Central memory CD8-positive, alpha-beta T cell (primary cell): ENCODE measurements around the gene SGCD.

Source experiments
- ATAC-seq: fragments of 150-1000 bp; cut with Tn5 transposase; replicated peaks from 2 replicates; pipeline ENCODE4 v1.10.0; 2022; ENCODE audit warnings: mild to moderate bottlenecking, moderate FRiP score, moderate number of reproducible peaks; ENCODE audit not compliant: poor library complexity, severe bottlenecking; ENCODE audit errors: extremely low read depth
- DNase-seq, 2 donors: peaks; one replicate each; pipeline ENCODE4 v3.0.0; 2021; ENCODE audit warnings: low spot score in 2 of 2
- H3K27ac Mint-ChIP-seq: one replicate; pipeline ENCODE4 v1.8.0; 2022; ENCODE audit warnings: low read depth, mild to moderate bottlenecking, moderate library complexity, mixed read lengths
- H3K27me3 Mint-ChIP-seq: one replicate; pipeline ENCODE4 v1.8.0; 2022; ENCODE audit warnings: mixed read lengths
- H3K36me3 Mint-ChIP-seq: one replicate; pipeline ENCODE4 v1.8.0; 2022; ENCODE audit warnings: mild to moderate bottlenecking, moderate library complexity, mixed read lengths; ENCODE audit not compliant: insufficient read depth
- H3K4me1 Mint-ChIP-seq: one replicate; pipeline ENCODE4 v1.8.0; 2022; ENCODE audit warnings: mixed read lengths
- H3K4me3 Mint-ChIP-seq: one replicate; pipeline ENCODE4 v1.8.0; 2022; ENCODE audit warnings: mild to moderate bottlenecking, moderate library complexity, mixed read lengths
- H3K9me3 Mint-ChIP-seq: one replicate; pipeline ENCODE4 v1.8.0; 2022; ENCODE audit warnings: mixed read lengths

Gene SGCD

DNA sequence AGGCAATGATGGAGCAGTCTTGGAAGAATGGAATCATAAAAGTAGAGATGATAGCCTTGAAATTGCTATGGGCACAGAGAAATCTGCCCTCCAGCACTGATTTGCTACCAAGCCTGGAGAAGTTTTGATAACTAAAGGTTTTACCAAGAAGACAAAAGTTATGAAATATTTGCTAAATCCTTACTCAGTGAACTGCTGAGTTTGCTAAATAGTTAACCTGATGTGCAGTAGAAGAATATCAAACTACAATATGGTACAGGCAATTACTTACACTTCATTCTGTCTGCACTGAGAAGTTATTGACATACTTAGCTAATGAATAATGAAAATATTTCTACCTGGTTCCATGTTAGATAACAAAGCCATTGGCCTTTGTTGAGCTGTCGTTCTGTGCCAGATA lies 124.5 kb downstream of the SGCD start:
- Mint-ChIP-seq H3K9me3 (no peaks in the 10 kb centered on the region), H3K27ac (no peak overlapping the region), H3K4me1 (no peaks in the 10 kb centered on the region), H3K4me3 (no peak overlapping the region), H3K36me3 (no peaks in the 10 kb centered on the region), H3K27me3 (peaks cover 2% of the 10 kb centered on the region)
- no peak for DNase-seq
- ATAC-seq, result no peak

DNA sequence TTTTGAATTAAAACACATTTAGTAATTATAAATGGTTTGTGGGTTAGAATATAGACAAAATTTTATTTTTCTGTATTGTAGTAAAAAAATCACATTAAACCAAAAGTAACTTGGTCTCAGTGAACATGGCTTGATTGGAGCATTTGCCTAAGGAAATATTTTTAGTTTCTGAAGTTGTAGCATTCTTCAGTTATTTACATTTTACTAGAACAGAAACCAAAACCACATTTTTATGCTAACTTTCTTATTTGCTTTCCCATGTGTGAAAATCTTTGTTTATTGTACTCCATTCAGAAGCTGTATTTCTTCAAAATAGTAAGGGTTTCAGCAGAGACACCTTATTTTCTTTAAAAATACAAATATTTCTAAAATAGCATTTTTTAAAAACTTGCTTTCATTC lies 129.9 kb downstream of the SGCD start:
- DNase-seq (no peak), ATAC-seq (no peak)
- Mint-ChIP-seq H3K4me3 (no peak overlapping the region), H3K27ac (no peak overlapping the region), H3K4me1 (no peaks in the 10 kb centered on the region), H3K36me3 (no peaks in the 10 kb centered on the region), H3K9me3 (no peaks in the 10 kb centered on the region), H3K27me3 (no peaks in the 10 kb centered on the region)

- Mint-ChIP-seq H3K4me3 (no peak overlapping the region), H3K36me3 (no peaks in the 10 kb centered on the region), H3K4me1 (no peaks in the 10 kb centered on the region), H3K27me3 (no peaks in the 10 kb centered on the region), H3K9me3 (no peaks in the 10 kb centered on the region), H3K27ac (no peak overlapping the region)
- ATAC-seq, result no peak
- no peak for DNase-seq
These were observed 132.9 kb downstream of the SGCD start for GRCh38 chr5:156459812-156460385.

DNA sequence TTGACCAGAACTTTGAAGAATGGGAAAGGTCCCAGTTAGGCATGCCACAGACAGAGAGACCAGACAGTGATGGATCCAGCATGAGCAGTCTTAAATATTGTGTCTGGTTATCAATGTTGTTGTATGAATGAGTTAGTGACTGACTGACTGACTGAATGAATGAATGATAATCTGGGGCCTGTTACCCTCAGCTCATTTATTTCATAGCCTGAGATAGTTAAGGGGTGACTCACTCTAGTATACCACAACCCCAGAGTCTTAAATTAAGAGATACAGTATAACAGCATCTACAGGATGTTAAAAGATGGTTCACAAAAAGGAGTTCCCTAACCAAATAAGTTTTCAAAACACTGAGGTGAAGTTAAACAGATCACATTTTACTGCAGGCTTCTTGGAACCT lies 133.5 kb downstream of the SGCD start:
- Mint-ChIP-seq H3K27me3 (no peaks in the 10 kb centered on the region), H3K4me3 (no peak overlapping the region), H3K9me3 (no peaks in the 10 kb centered on the region), H3K36me3 (no peaks in the 10 kb centered on the region), H3K4me1 (no peaks in the 10 kb centered on the region), H3K27ac (no peak overlapping the region)
- ATAC-seq (no peak), DNase-seq (no peak)

DNA sequence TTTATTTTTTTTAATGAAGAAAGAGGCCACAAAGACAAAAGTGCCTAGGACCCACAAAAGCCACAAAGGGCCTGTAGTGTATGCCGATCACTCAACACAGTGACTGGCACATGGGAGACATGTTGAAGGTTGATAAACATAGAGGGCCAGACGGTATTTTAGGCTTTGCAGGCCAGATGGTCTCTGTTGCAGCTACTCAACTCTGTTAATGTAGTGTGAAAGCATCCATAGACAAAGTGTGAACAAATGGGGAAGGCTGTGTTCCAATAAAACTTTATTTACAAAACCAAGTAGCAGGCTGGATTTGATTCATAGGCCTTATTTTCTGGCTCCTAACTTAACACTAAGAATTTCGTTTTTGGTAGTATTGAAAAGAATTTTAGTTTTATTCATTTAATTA lies 139.9 kb downstream of the SGCD start:
- ATAC-seq, result no peak

DNA sequence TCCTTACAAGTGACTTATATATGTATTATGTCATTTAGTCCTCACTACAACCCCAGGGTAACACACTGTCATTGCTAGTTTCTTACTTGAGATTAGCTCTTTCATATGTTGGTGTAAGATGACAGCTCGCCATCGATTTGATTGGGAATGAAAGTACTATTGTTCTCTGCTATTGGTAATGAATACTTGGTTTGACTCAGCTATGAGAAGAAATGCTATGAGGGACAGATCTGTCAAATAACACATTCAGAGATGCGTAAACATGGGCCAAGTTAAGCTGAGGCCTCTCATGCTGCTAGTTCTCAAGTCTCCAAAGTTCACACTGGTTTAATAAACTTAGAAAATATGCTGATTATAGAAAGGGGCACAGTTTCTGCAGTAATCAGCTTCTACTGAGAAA lies 142.7 kb downstream of the SGCD start:
- H3K36me3 Mint-ChIP-seq, result no peaks in the 10 kb centered on the region
- H3K27me3 Mint-ChIP-seq, result no peaks in the 10 kb centered on the region
- ATAC-seq (no peak), DNase-seq (no peak)
- no peaks in the 10 kb centered on the region for H3K4me1 Mint-ChIP-seq
- H3K4me3 Mint-ChIP-seq, result no peak overlapping the region
- no peak overlapping the region for H3K27ac Mint-ChIP-seq
- H3K9me3 Mint-ChIP-seq, result no peaks in the 10 kb centered on the region

More for the DNA sequence above, 139.9 kb downstream of the SGCD start:
- H3K9me3 Mint-ChIP-seq, result no peaks in the 10 kb centered on the region
- DNase-seq, result no peak
- no peak overlapping the region for H3K27ac Mint-ChIP-seq
- no peaks in the 10 kb centered on the region for H3K4me1 Mint-ChIP-seq
- no peaks in the 10 kb centered on the region for H3K36me3 Mint-ChIP-seq
- no peaks in the 10 kb centered on the region for H3K27me3 Mint-ChIP-seq
- H3K4me3 Mint-ChIP-seq, result no peak overlapping the region

- H3K4me1 Mint-ChIP-seq, result no peaks in the 10 kb centered on the region
- no peak overlapping the region for H3K4me3 Mint-ChIP-seq
- no peaks in the 10 kb centered on the region for H3K9me3 Mint-ChIP-seq
- no peak for DNase-seq
- ATAC-seq, result no peak
- H3K27ac Mint-ChIP-seq, result no peak overlapping the region
- no peaks in the 10 kb centered on the region for H3K27me3 Mint-ChIP-seq
- H3K36me3 Mint-ChIP-seq, result no peaks in the 10 kb centered on the region
These were observed 144.9 kb downstream of the SGCD start for GRCh38 chr5:156471893-156472292.

GRCh38 chr5:156473269-156473908 lies 146.4 kb downstream of the SGCD start:
- ATAC-seq, result no peak
- no peak overlapping the region for H3K4me3 Mint-ChIP-seq

DNA sequence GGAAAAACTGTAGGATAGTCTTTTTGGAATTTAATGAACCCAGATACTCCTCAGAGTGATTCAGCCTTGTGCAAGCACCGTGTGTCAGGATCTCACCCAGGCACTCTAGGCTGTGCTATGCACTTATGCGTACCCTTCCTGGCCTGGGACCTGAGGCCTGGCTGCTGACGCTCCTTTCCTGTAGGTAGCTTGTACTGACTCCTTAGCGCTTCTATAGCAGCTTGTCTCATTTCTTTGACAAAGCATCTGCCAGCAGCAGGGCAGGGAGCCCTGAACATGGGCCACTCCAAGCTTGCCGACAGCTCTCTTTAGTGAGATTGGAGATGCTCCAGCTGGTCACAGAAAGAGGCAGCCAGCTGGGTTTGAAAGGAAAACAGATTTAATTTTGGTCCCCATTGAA lies 147.3 kb downstream of the SGCD start:
- ATAC-seq, result no peak
- Mint-ChIP-seq H3K4me1 (no peaks in the 10 kb centered on the region), H3K9me3 (no peaks in the 10 kb centered on the region), H3K4me3 (no peak overlapping the region), H3K27ac (no peak overlapping the region), H3K27me3 (no peaks in the 10 kb centered on the region), H3K36me3 (no peaks in the 10 kb centered on the region)
- DNase-seq, result no peak

More at GRCh38 chr5:156473269-156473908, 146.4 kb downstream of the SGCD start:
- no peaks in the 10 kb centered on the region for H3K27me3 Mint-ChIP-seq
- no peaks in the 10 kb centered on the region for H3K9me3 Mint-ChIP-seq
- DNase-seq, result no peak
- no peaks in the 10 kb centered on the region for H3K36me3 Mint-ChIP-seq
- H3K27ac Mint-ChIP-seq, result no peak overlapping the region
- no peaks in the 10 kb centered on the region for H3K4me1 Mint-ChIP-seq

DNA sequence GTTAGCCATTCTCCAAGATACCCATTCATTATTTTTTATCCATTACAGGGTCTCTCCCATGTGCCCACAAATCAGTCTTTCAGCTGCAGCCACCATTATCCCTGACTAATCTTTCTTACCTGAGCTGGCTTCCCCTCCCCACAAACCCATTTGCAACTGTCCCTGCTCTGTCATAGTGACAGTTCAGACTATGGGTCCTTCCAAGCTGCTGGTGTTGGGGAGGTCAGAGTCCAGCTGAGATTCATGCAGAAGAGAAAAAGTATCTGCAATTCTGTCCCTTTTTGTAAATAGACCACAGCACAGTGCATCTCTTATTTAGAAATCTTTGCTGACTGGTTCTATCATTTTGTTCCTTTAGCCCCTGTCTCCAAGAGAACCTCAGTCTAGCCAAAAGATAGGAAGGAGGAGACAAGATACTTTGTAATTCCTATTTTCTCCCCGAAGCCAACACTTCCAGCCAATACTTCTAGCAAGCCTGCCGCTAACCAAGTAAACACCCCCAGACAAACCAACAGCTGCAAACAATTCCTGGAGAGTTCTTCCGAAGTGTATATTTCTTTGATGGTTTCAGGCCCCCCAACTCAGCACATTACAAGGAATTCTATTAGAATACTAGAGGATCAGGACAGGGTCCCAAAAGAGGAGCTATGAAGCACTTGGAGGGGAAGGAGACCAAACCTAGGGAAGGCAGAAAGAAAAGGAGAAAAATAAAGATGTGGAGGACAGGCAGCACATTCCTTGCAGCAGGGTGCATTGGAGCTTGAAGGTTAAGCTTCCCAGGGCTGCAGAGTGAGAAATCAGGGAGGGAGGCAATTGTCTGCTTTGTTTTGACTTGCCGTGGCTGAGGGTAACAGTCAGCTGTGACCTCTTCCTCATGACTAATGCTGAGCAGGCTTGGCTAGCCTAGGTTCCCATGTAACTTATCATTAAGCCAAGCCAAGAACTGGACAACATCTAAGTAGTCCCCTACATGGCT lies 148.5 kb downstream of the SGCD start:
- no peak overlapping the region for H3K27ac Mint-ChIP-seq
- peaks cover under 1% of the 10 kb centered on the region for H3K27me3 Mint-ChIP-seq
- no peaks in the 10 kb centered on the region for H3K4me1 Mint-ChIP-seq
- no peak overlapping the region for H3K4me3 Mint-ChIP-seq
- DNase-seq (no peak), ATAC-seq (no peak)
- H3K9me3 Mint-ChIP-seq, result no peaks in the 10 kb centered on the region
- H3K36me3 Mint-ChIP-seq, result no peaks in the 10 kb centered on the region

DNA sequence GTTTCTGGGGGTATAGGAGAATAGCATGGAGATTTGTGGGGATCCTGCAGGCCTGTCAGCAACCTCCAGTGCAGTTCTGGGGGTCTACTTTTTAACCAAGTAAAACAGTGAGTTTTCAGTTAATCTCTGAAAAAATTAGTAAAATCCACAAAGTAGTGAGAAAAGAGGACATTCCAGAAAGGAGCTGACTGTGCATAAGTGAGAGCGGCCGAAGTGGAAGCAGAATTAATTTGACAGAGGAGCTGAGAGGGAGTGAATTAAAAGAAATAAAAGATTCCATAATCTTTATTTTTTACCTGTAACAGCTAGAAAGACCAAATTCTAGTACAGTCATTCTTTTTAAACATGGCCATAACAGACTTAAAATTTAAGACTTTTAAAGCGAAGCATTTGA lies 149.2 kb downstream of the SGCD start:
- no peak overlapping the region for H3K27ac Mint-ChIP-seq
- no peaks in the 10 kb centered on the region for H3K36me3 Mint-ChIP-seq
- H3K27me3 Mint-ChIP-seq, result peaks cover 8% of the 10 kb centered on the region
- H3K9me3 Mint-ChIP-seq, result no peaks in the 10 kb centered on the region
- no peaks in the 10 kb centered on the region for H3K4me1 Mint-ChIP-seq
- H3K4me3 Mint-ChIP-seq, result no peak overlapping the region
- no peak for DNase-seq
- ATAC-seq, result no peak

DNA sequence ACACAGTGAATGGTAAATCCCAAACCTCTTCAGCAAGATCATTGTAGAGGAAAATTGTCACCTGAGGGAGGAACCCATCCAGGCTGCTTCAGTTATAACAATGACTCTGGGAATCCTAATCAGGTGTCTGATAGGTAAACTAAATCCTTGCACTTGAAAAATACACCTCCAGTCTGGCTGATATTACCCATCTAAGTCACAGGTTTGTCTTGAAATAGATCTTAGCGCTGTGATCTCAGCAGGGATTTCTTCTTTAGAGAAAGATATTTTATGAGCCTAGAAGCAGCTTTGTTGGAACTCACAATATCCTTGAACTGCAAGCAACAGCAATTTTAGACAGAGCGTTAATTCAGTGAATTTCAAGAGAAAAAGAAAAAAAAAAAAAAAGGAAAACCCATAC lies 149.7 kb downstream of the SGCD start:
- Mint-ChIP-seq H3K27me3 (peaks cover 12% of the 10 kb centered on the region), H3K4me3 (no peak overlapping the region), H3K4me1 (no peaks in the 10 kb centered on the region), H3K9me3 (no peaks in the 10 kb centered on the region), H3K27ac (no peak overlapping the region), H3K36me3 (no peaks in the 10 kb centered on the region)
- ATAC-seq (no peak), DNase-seq (no peak)

GRCh38 chr5:156477196-156477595 lies 150.2 kb downstream of the SGCD start:
- no peak for ATAC-seq
- H3K9me3 Mint-ChIP-seq, result no peaks in the 10 kb centered on the region
- H3K27ac Mint-ChIP-seq, result no peak overlapping the region
- peaks cover 12% of the 10 kb centered on the region for H3K27me3 Mint-ChIP-seq
- DNase-seq, result no peak
- H3K4me3 Mint-ChIP-seq, result no peak overlapping the region
- no peaks in the 10 kb centered on the region for H3K36me3 Mint-ChIP-seq
- no peaks in the 10 kb centered on the region for H3K4me1 Mint-ChIP-seq
